HG02642 (cell line): ENCODE measurements around the gene KCNQ1OT1.

Source experiments
- ATAC-seq: cut with Tn5 transposase; IDR thresholded peaks from one replicate; pipeline ENCODE4 v1.9.1; 2021; ENCODE audit warnings: mild to moderate bottlenecking; ENCODE audit not compliant: unreplicated experiment, poor library complexity

The KCNQ1OT1 gene

DNA sequence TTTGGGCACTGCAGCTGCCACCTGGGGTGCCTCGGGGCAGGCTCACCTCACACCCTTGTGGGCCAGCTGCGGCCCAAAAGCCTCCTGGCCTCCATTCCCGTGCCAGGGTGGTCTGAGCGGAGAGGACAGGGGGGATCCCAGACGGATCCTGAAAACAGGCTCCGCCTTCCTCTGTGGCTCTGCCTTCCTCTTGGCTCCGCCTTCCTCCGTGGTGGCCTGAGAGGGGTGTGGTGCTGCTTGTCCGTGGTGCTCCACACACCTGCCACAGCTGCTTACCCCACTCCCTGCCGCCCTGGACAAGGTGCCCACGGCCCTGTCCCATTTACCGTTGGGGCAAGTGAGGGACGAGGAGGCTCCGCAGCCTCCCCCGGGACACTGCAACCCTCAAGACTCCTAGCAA is 23.2 kb upstream of the KCNQ1OT1 start:
- no peak for ATAC-seq

DNA sequence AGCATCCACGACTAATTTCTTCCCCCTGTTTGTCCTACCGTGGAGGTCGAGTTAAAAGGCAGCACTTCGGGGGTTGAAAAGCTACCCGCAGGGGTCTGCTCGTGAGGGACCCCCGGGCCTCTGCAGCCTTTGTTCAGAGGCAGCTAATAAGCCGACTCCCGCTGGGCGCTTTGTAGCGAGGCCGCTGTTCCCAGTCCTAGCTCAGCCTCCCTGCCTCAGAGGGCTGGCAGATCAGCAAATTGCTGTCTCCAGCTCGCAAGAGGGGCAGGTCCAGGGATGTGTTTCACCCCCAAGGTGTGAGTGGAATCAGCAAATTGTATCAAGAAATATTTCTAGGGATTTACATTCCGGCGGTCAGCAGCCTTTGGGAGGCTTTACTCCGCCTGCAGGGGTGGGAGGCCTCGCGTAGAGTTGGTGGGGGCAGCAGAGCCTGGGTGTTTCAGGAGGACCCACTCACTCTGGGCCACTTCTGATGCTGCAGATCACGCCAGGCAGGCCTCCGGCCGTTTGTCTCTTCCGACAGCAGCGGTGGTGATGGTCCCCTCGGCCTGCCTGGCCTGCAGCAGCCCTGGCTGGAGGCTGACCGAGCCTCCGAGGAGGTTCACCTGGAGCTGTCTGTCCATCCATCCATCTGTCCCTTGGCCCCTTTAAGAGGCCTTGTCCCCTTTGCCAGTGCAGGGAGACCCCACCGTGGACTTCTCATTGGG is 21.6 kb upstream of the KCNQ1OT1 start:
- no peak for ATAC-seq

DNA sequence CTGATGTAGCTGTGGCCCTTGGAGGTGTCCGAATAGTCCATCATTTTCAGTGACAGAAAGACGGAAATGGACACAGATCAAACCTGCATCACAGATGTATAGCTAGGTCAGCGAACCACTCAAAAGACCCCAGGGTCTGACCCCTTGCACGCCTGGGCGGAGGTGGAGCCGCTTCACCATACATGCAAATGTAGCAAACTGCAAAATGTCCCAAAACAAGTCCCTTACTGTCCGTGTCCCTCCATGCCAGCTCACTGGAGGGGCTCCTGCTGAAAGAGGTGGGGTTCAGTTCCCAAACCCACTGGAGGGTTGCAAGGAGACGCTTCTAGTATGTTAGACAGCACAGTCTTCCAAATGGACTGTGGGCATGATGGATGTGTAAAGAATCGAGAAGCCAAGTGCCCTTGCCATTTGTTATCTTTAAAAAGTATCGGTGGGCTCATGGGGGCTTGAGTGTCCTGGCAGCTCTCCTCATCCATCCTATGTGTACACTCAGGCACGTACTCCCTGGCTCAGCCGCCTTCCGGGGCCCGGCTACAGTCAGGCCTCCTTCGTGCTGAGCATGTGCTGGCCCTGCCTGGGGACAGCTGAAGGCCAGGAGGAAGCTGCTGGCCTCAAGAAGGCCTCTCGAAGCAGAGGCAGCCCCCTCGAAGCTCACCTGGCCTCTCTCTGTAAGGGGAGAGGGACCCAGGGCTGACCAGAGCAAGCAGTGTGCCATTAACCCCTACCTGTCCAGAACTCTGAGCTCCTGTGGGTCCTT is 20.2 kb upstream of the KCNQ1OT1 start:
- no peak for ATAC-seq

GRCh38 chr11:2718817-2719438 is 19.1 kb upstream of the KCNQ1OT1 start:
- no peak for ATAC-seq

- no peak for ATAC-seq
Observed at GRCh38 chr11:2717561-2718325, 17.9 kb upstream of the KCNQ1OT1 start.

GRCh38 chr11:2716376-2717095 is 16.7 kb upstream of the KCNQ1OT1 start:
- ATAC-seq, result no peak

GRCh38 chr11:2715716-2716350 is 16.0 kb upstream of the KCNQ1OT1 start:
- ATAC-seq, result no peak

DNA sequence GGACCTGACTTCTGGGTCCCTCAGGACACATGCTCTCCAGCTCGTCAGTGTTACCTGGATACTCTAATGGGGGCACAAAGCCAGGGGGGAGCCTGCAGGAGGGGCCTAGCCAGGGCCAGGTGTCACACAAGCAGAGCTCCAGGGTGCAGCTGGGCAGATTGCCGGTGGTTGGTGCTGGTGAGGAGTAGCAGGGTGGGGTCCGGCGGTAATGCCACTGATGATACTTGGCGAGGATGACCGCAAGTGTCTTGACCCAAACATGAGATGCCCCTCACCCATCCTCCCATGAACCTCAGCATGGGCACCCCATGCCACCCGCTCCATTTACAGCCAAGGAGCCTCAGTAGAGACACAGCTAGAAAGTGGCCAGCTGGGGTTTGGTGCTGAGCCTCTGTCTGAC is 15.1 kb upstream of the KCNQ1OT1 start:
- no peak for ATAC-seq

- no peak for ATAC-seq
Observed at GRCh38 chr11:2714463-2714800, 14.6 kb upstream of the KCNQ1OT1 start.

- no peak for ATAC-seq
Observed at GRCh38 chr11:2713661-2714462, 14.1 kb upstream of the KCNQ1OT1 start.

- ATAC-seq, result no peak
Observed at GRCh38 chr11:2713094-2713493, 13.3 kb upstream of the KCNQ1OT1 start.

DNA sequence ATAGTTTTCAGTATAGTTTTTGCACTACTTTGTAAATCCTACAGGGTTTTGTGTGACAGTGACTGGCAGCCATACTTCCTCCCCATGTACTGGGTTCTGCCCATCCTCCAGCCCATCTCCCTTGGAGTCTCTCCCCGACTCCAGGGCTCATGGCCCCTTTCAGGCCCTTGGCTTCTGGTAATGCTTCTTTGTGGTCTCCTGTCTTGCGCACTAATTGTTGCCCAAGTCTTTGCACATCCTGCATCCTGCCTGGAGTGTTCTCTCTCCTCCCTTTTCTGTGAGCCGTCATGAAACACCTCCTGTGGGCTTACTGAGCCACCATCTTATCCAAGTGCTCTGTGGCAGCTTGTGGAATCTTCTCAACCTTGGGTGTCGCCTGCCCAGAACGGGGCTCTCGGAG is 11.4 kb upstream of the KCNQ1OT1 start:
- ATAC-seq, result no peak

DNA sequence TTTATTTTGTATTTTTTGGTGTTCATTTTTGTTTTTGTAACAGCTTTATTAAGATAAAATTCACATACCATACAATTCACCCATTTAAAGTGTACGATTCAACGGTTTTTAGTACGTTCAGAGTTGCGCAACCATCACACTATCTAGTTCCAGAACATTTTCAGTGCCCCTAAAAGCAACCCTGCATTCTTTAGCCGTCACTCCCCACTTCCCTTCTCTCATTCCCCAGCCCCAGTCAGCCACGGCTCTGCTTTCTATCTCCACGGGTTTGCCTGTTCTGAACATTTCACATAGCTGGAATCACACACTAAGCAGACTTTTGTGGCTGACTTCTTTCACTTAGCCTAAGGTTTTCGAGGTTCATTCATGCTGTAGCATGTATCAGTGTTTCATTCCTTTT is 9.6 kb upstream of the KCNQ1OT1 start:
- ATAC-seq, result no peak

- ATAC-seq, result no peak
Observed at GRCh38 chr11:2708757-2709281, 9.0 kb upstream of the KCNQ1OT1 start.

DNA sequence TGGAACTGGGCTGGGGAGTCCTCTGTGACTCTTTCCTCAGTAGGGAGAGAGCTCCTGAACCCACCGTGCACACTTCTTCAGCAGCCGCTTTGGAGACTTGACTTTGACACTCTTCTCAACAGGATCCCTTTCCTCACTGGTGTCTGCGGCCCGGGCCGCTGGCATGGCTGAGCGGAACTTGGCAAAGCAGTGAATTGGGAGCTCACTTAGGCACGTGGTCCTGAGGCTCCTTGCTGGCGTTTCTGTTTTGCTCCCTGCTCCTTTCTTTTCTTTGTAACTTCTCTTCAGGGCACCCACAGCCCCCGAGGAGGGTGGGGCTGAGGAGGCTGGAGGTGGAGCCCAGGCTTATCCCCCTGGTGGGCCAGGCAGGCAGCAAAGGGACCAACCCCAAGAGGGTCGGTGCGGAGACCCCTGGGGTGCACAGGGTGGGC is 8.4 kb upstream of the KCNQ1OT1 start:
- no peak for ATAC-seq

- ATAC-seq, result no peak
Observed at GRCh38 chr11:2707736-2708135, 7.9 kb upstream of the KCNQ1OT1 start.

GRCh38 chr11:2706321-2706720 is 6.5 kb upstream of the KCNQ1OT1 start:
- no peak for ATAC-seq

GRCh38 chr11:2704896-2705606 is 5.3 kb upstream of the KCNQ1OT1 start:
- ATAC-seq, result no peak
